Sigmoid colon (tissue), 7 donors: Measurements from ENCODE around the gene SUMF1. TPM values are rescaled to one million over a fixed set of nuclear protein-coding genes. Genes with fewer than 3 reads are reported as not detected.

Experiments
- DNase-seq: peaks from one replicate; pipeline ENCODE4 v3.0.0-alpha.2; 2019
- H3K27ac ChIP-seq, 4 donors: fragments of 200-600 bp; sonication (generic); one replicate each; pipeline ENCODE4 v1.5.1; 2016 to 2019; ENCODE audit warnings: mild to moderate bottlenecking in 1 of 4
- H3K27me3 ChIP-seq, 3 donors: fragments of 200-600 bp; sonication (generic); one replicate each; pipeline ENCODE4 v1.5.1; 2019; ENCODE audit warnings: mild to moderate bottlenecking in 1 of 3
- H3K36me3 ChIP-seq, 4 donors: fragments of 200-600 bp; sonication (generic); one replicate each; pipeline ENCODE4 v1.5.1; 2016 to 2019
- H3K4me1 ChIP-seq, 4 donors: fragments of 200-600 bp; sonication (generic); one replicate each; pipeline ENCODE4 v1.5.1; 2017 to 2019
- H3K4me3 ChIP-seq, 4 donors: fragments of 200-600 bp; sonication (generic); one replicate each; pipeline ENCODE4 v1.5.1; 2017 to 2019; ENCODE audit warnings: mild to moderate bottlenecking in 2 of 4, moderate library complexity in 1 of 4
- H3K9me3 ChIP-seq, 4 donors: fragments of 200-600 bp in 3 of 4; sonication (generic) in 3 of 4; one replicate each; pipeline versions ENCODE4 v1.5.1 to v1.6.1; 2013 to 2019
- CTCF ChIP-seq, 4 experiments: fragments of 450-650 bp in 3 of 4; fragments of 200-600 bp in 1 of 4; IDR thresholded peaks; one replicate each; pipeline ENCODE4 v1.5.1; 2016 to 2019; ENCODE audit warnings: antibody characterized with exemption in 4 of 4, mild to moderate bottlenecking in 3 of 4, moderate library complexity in 2 of 4
- EP300 ChIP-seq, 4 donors: sonication (generic); formaldehyde crosslinking; IDR thresholded peaks; one replicate each; pipeline ENCODE4 v1.6.1; 2017; ENCODE audit warnings: antibody characterized with exemption in 4 of 4
- POLR2A ChIP-seq, 2 donors: fragments of 450-650 bp; IDR thresholded peaks; one replicate each; pipeline ENCODE4 v1.6.1; 2016; ENCODE audit warnings: antibody characterized with exemption in 2 of 2, mild to moderate bottlenecking in 2 of 2, moderate library complexity in 2 of 2
- POLR2AphosphoS5 ChIP-seq, 4 donors: sonication (generic); formaldehyde crosslinking; IDR thresholded peaks; one replicate each; pipeline ENCODE4 v1.6.1; 2017; ENCODE audit warnings: antibody characterized with exemption in 4 of 4
- WGBS, 2 donors: extraction: QIAGEN DNeasy Blood & Tissue Kit; methylation state at CpG; one replicate each; pipeline ENCODE4 v1.1.7; 2013; 5-methylcytosine and 5-hydroxymethylcytosine counted together
- intact Hi-C: fragments of 100-400 bp; cut with DNase I; formaldehyde crosslinking; loops from one replicate; pipeline ENCODE4 v1.15.1; 2023
- polyA plus RNA-seq, 3 donors: library from polyadenylated mRNA; stranded (reverse); fragments of 200-250 nt; gene quantifications; one replicate each; pipeline ENCODE4 v1.2.3, GENCODE V29; 2013
- total RNA-seq, 4 donors: library from RNA; depleted of rRNA; stranded (reverse); fragments of >200 nt; gene quantifications; one replicate each; pipeline ENCODE4 v1.1.0, GENCODE V29; 2016
- donor health status: healthy with polysubstance abuse.
- donor health status: Bipolar disorder and iron deficiency.
- donor health status: healthy.

The SUMF1 gene
- total and polyA plus RNA-seq, 7 donors, result 8.4 to 57.4 (median 23.3) TPM

GRCh38 chr3:4512895-4513616, 46.0 kb upstream of the SUMF1 start:
- H3K36me3 ChIP-seq, result no peaks in the 10 kb centered on the region

GRCh38 chr3:4511491-4512262, 44.6 kb upstream of the SUMF1 start:
- Histone ChIP-seq H3K27me3 (no peaks in the 10 kb centered on the region), H3K9me3 (no peaks in the 10 kb centered on the region), H3K4me1 (peaks cover 0 to 45% (median 38%) of the 10 kb centered on the region in 4 donors), H3K36me3 (no peaks in the 10 kb centered on the region), H3K27ac (no peak overlapping the region), H3K4me3 (no peak overlapping the region)
- WGBS, 2 donors, result 81 to 85% methylated on average over 7 of the region's 7 CpGs
- intact Hi-C loops, result no loop called here
- no peak for DNase-seq
- no peak for TF ChIP-seq POLR2AphosphoS5 (IDR thresholded peaks at IDR 0.05)
- TF ChIP-seq CTCF (IDR thresholded peaks at IDR 0.05), result no peak
- no peak for TF ChIP-seq POLR2A (IDR thresholded peaks at IDR 0.05)
- TF ChIP-seq EP300 (IDR thresholded peaks at IDR 0.05), result no peak

More at GRCh38 chr3:4512895-4513616, 46.0 kb upstream of the SUMF1 start:
- peaks cover 0 to 33% (median 26%) of the 10 kb centered on the region in 4 donors for H3K4me1 ChIP-seq
- no peak for DNase-seq
- intact Hi-C loops, result no loop called here
- no peaks in the 10 kb centered on the region for H3K27me3 ChIP-seq
- WGBS, 2 donors, result 66 to 82% methylated on average over 15 of the region's 15 CpGs
- TF ChIP-seq POLR2A (IDR thresholded peaks at IDR 0.05) (no peak), CTCF (IDR thresholded peaks at IDR 0.05) (no peak), POLR2AphosphoS5 (IDR thresholded peaks at IDR 0.05) (no peak), EP300 (IDR thresholded peaks at IDR 0.05) (no peak)
- H3K27ac ChIP-seq, result peak overlapping the region in 1 of 4 donors; percentile 16
- no peak overlapping the region for H3K4me3 ChIP-seq
- H3K9me3 ChIP-seq, result no peaks in the 10 kb centered on the region

- TF ChIP-seq EP300 (IDR thresholded peaks at IDR 0.05) (no peak), POLR2AphosphoS5 (IDR thresholded peaks at IDR 0.05) (no peak), POLR2A (IDR thresholded peaks at IDR 0.05) (no peak), CTCF (IDR thresholded peaks at IDR 0.05) (no peak)
- intact Hi-C loops, result no loop called here
- Histone ChIP-seq H3K4me1 (peaks cover 0 to 53% (median 44%) of the 10 kb centered on the region in 4 donors), H3K36me3 (no peaks in the 10 kb centered on the region), H3K27me3 (no peaks in the 10 kb centered on the region), H3K4me3 (no peak overlapping the region), H3K27ac (no peak overlapping the region), H3K9me3 (no peaks in the 10 kb centered on the region)
- DNase-seq, result no peak
- 90 to 91% methylated on average over 5 of the region's 5 CpGs for WGBS, 2 donors
These were observed 43.1 kb upstream of the SUMF1 start for GRCh38 chr3:4509983-4510755.

GRCh38 chr3:4509043-4509442, 42.0 kb upstream of the SUMF1 start:
- TF ChIP-seq POLR2A (IDR thresholded peaks at IDR 0.05), result no peak
- intact Hi-C loops, result no loop called here
- Histone ChIP-seq H3K4me3 (no peak overlapping the region), H3K27me3 (no peaks in the 10 kb centered on the region), H3K4me1 (peaks cover 0 to 51% (median 45%) of the 10 kb centered on the region in 4 donors), H3K36me3 (no peaks in the 10 kb centered on the region), H3K27ac (no peak overlapping the region), H3K9me3 (no peaks in the 10 kb centered on the region)
- no peak for DNase-seq
